C4-2B (cell line): ENCODE results near the gene AGK.

Experiments
- CTCF ChIP-seq: fragments of 450-650 bp; conservative IDR thresholded peaks from 2 replicates; pipeline ENCODE4 v1.5.1; 2017; ENCODE audit warnings: mild to moderate bottlenecking
- ZFX ChIP-seq: fragments of 450-650 bp; IDR thresholded peaks from 2 replicates; pipeline ENCODE4 v1.6.1; 2017

- TF ChIP-seq CTCF (no peak), ZFX (no peak)
Observed at GRCh38 chr7:141551782-141552181, 572 bp downstream of the AGK start.
